NCI-H1930 (cell line): Measurements from ENCODE around the gene TMEM271.

ENCODE experiments used
- DNase-seq, 2 experiments: peaks; one replicate each; lab custom pipeline; 2025; lab: John Stamatoyannopoulos, UW

TMEM271 gene

DNA sequence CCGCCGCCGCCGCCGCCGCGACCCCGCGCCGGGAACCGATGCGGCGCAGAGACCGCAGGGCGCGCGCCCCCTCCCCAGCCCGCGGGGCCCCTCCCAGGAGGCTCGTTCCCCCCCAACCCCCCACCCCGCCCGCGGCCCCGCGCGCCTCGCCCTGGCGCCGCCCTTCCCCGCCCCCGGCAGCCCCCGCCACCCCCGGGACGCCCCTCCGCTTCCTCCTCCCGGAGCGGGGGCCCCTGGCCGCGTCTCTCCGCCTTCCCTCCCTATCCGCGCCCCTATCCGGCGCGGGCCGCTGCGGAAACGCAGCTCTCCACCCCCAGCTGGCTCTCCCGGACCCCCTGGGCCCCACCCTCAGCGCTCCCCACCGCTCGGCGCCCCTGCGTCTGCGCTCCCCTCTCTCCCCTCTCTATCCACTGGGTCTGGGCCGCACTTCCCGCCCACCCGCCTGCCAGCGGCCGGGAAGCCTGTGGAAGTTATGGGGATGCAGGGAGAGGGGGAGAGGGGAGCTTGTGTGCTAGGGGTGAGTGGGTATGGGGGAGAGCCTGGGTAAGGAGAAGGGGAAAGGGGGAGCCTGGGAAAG is at the start of gene TMEM271:
TMEM271 (minus strand) TSS at position 51 of the 577 bp plus-strand sequence. CDS start 233 bp downstream, outside the sequence.
- DNase-seq, result no peak

GRCh38 chr4:625631-626161 is 49.6 kb upstream of the TMEM271 start:
- DNase-seq, result no peak

DNA sequence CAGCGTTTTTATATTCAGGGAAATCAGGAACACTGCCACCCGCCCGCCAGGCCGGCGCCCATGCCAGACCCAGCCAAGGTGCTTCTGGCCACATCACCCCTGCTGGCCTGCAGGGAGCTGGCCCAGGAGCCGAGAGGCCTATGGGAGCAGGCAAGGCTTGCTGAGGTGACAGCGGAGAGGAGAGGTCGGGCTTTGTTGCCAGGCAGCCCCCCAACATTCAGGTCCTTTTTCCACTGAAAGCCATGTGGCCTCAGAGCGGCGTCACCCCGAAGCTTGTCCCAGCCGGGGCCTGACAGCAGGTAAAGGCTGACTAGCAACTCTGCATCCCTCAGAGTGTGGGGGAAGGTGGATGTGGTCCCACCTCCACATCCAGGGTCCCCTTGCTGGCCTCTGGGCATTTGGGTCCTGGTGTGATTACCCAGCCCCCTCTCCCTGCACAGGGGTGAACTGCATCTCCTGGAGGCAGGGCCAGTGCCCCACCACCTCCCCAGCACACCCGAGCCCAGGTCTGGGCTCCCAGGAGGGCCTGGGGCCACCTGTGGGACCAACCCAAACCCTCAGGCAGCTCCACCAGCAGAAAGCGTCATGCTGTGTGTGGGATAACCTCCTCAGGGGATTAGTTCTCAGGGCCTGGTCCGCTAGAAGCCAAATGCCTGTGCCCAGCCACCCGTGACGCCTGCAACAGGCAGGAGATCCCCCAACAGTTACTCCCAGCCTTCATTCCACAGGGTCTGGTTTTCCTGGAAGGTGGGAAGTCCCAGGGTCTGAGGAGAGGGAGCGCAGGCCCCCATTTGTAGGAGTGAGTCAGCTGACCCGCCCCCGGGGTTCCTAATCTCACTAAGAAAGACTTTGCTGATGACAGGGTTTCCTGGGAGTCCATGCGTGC is 48.9 kb upstream of the TMEM271 start, which contains the start of gene PDE6B:
PDE6B (plus strand) TSS at position 869 of the 886 bp plus-strand sequence. CDS start 54 bp downstream, outside the sequence.
- no peak for DNase-seq

GRCh38 chr4:623914-624566 is 47.9 kb upstream of the TMEM271 start:
- DNase-seq, result no peak

DNA sequence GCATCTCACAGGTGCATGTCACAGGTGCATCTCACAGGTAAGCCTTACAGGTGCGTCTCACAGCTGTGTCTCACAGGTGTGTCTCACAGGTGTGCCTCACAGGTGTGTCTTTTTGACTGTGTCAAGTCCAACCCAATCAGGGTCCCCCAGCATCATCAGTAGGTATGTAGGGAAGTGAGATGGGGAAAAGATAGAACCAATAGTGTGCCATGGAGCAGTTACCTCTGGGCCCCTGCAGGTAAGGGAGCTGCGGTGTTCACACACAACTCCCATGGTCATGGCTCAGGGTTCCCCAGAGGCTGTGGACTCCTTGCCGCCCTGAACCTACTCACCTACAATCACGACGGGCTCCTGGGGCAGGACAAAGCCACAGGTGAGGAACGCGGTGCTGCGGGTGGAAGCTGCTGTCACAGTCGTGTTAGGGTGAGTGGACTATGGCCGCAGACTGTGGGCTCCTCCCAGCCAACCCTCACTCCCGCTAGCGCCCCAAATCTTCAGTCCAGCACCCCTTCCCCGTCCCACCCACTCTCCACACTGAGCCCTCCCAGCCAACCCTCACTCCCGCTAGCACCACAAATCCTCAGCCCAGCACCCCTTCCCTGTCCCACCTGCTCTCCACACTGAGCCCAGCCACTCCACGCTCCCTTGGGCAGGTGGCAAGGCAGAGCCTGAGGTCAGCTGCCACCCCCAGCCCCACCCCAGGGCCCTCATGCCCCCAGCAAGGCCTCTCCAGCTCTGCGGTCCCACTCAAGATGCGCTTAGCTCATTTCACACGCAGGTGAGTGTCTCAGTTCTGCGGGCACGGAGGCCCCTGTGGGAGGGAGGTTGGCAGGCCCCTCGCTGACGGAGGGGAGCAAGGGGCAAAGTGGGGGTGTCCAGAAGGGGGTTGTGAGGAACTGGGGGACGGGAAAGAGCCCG is 47.2 kb upstream of the TMEM271 start:
- DNase-seq, result no peak

DNA sequence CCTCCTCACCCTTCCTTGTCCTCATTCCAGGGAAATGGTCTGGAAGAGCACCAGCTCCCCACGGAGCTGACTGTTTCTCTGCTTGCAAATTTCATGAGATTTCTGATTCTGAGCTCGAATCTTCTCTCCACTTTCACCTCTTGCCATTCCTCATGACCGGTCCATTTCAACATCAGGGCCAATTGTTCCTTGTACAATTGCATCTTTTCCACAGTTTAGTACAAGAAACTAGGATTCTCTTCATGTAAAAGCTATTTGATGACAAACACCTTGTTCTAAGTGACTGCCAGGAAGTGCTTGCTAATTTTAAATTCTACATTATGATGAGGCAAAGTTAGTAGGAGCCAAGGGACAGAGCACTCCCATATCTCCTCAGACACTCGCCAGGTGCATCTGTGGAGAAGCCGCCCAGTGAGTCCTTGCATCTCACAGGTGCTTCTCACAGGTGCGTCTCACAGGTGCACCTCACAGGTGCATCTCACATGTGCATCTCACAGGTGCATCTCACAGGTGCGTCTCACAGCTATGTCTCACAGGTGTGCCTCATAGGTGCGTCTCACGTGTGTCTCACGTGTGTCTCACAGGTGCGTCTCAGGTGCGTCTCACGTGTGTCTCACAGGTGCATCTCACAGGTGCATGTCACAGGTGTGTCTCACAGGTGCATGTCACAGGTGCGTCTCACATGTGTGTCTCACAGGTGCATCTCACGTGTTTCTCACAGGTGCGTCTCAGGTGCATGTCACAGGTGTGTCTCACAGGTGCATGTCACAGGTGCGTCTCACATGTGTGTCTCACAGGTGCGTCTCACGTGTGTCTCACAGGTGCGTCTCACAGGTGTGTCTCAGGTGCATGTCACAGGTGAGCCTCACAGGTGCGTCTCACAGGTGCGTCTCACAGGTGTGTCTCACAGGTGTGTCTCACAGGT is 46.2 kb upstream of the TMEM271 start:
- peak in 1 of 2 experiments; percentile 24 for DNase-seq

- DNase-seq, result no peak
Measured at GRCh38 chr4:621296-622070, 45.4 kb upstream of the TMEM271 start.

DNA sequence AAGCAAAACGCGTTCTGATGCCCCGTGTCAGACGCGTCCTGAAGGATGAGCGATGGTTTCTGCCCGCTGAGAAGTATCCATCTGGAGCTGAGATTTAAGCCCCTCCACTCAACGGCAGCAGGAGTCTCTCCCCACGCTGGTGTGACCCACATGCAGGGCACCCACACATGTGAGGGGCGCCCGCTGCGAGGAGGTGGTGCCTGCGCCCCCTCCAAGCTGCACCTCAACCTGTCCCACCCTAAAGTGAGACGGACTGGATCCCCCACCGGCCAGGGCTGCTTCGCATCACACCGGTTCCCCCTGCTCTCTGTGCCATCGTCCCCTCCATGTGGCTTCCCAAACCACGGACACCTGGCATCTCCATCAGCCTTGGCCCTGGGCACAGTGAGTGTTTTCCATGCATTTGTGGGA is 44.8 kb upstream of the TMEM271 start:
- DNase-seq, result no peak

GRCh38 chr4:620201-620600 is 44.1 kb upstream of the TMEM271 start:
- no peak for DNase-seq

DNA sequence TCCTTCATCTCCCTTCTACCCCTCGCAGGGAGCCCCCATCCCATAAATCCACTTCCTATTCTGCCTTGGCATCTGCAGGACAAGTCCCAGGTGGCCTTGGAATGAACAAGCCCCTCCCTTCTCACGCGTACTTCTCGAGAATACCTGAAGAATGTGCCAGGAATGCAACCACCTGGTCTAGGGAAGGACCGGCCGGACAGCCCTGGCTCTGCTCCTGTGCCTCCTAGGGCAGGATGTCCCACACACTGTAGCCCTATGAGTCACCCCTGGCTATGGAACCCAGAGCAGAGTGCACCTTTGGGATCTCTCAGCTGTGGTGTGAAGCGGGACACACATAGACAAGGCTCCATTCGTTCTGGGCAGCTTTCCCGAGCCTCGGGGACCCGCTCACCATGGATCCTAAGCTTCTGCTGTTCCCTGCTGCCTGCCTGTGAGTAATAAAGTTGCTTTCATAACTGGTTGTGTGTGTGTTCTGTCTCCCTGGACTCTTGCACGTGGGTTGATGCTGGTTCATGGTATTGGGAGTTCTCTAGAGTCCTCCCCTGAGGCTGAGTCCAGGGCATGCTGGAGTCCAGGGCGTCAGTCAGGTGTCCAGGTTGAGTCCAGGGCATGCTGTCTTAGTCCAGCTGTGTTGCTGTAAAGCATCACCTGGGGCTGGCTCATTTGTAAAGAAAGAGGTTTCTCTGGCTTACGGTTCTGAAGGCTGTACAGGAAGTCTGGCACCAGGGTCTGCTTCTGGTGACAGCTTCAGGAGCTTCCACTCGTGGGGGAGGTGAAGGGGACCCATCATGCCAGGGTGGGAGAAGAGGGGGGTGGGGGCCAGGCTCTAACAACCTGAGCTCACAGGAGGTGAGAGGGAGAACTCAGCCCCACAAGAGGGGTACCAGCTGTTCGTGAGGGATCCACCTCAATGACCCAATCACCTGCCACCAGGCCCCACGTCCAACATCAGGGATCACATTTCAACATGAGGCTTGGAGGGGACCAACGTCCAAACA is 41.8 kb upstream of the TMEM271 start:
- no peak for DNase-seq

- no peak for DNase-seq
Measured at GRCh38 chr4:616911-617643, 41.0 kb upstream of the TMEM271 start.

- DNase-seq, result no peak
Measured at GRCh38 chr4:616091-616490, 40.0 kb upstream of the TMEM271 start.

GRCh38 chr4:613126-613525 is 37.0 kb upstream of the TMEM271 start:
- no peak for DNase-seq

DNA sequence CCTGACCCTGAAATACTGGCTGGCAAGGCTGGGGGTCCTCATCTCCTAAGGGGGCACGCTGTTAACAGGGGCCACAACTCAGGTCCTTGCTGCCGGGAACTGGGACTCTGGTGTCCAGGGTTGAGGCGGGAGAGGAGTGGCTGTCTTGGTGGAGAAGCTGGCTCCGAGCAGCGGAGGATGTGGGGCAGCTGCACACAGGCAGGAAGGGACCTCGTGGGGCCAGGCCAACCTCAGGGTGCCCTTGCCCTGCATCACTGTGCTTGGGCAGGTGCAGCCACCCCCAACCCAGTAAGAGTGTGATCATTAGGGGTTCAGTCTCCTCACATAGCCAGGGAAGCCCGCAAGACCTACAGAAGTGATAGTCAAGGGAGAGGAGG is 36.6 kb upstream of the TMEM271 start:
- no peak for DNase-seq

DNA sequence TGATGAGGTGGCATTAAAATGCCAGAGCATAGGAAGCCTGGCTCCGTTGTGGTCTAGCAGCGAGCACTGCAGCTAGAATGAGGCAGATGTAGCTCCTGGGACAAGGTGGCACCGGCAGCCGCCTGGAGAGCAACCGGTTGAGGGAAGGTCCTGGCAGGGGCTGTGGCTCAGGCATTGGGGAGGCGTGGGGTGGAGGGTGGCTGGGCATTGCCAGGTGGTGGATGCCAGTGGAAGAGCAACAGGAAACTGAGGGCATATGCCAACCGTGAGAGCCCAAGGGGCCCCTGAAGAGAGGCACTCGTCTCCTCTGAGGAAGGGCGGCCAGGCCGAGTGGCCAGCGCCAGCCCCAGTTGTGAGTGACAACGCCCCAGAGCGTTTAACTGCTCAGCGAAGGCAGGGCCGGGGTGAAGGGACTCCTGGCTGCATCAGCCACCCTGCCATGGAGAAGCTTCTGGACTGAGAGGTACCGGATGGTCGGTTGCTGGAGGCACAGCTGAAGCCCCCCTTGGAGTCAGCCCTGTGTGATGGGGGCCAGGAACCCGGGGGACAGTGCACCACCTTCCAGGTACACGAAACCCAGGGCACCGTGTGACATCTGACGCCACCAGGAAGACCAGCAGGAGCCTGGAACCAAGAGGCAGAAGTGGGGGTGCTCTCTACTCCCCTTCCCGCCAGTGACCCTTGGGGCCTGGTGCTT is 36.1 kb upstream of the TMEM271 start:
- DNase-seq, result no peak

GRCh38 chr4:610411-611261 is 34.5 kb upstream of the TMEM271 start:
- DNase-seq, result no peak
